ENCODE data around the gene MCMBP.
"Not testable (repeated sequence)": the region's sequence is repeated elsewhere in the genome, so short reads cannot be mapped to it uniquely, and the experiment has no call there.

- not testable (repeated sequence) for TF ChIP-seq CTCF, POLR2A (IDR thresholded peaks at IDR 0.05)
Measured at GRCh38 chr10:119907695-119908094, 35.1 kb upstream of the MCMBP start.

Data from esophagus squamous epithelium (tissue), 4 donors.